Naive thymus-derived CD4-positive, alpha-beta T cell (primary cell): ENCODE data around the gene GOLGA8O. TPM values are rescaled to one million over a fixed set of nuclear protein-coding genes. Genes with fewer than 3 reads are reported as not detected.
"Not testable (repeated sequence)": the region's sequence is repeated elsewhere in the genome, so short reads cannot be mapped to it uniquely, and the experiment has no call there.

Experiments
- ATAC-seq: fragments of 150-1000 bp; cut with Tn5 transposase; 2 replicates; pipeline ENCODE4 v1.10.0; 2021; ENCODE audit warnings: mild to moderate bottlenecking, moderate library complexity
- CTCF ChIA-PET: fragments of 350-600 bp; sonication (Branson Sonifier 250); formaldehyde crosslinking; loops from one replicate; lab custom pipeline; 2021; ENCODE audit warnings: antibody characterized with exemption; lab: Charles Lee
- POLR2A ChIA-PET: fragments of 350-600 bp; sonication (Branson Sonifier 250); formaldehyde crosslinking; loops from one replicate; lab custom pipeline; 2021; ENCODE audit warnings: antibody characterized with exemption, inconsistent platforms; lab: Charles Lee
- DNase-seq, 9 donors: peaks; one replicate each; pipeline versions ENCODE4 v3.0.0 to v3.0.0-alpha.2; 2020 to 2022; ENCODE audit warnings: mixed read lengths in 1 of 9
- H3K27ac ChIP-seq: one replicate; pipeline ENCODE4 v1.7.0; 2013; ENCODE audit warnings: mild to moderate bottlenecking, low read depth, low read length, moderate library complexity
- H3K27me3 ChIP-seq, 2 donors: one replicate each; pipeline ENCODE4 v1.7.0; 2013; ENCODE audit warnings: low read length in 2 of 2, mild to moderate bottlenecking in 2 of 2, moderate library complexity in 2 of 2; ENCODE audit not compliant: control insufficient read depth in 2 of 2, insufficient read depth in 2 of 2
- H3K36me3 ChIP-seq, 3 experiments: 1 replicate in 2 of 3; 2 replicates in 1 of 3; pipeline ENCODE4 v1.7.0; 2013; ENCODE audit warnings: low read length in 3 of 3, mild to moderate bottlenecking in 3 of 3, moderate library complexity in 1 of 3; ENCODE audit not compliant: insufficient read depth in 3 of 3, control insufficient read depth in 2 of 3
- H3K4me1 ChIP-seq, 2 donors: one replicate each; pipeline ENCODE4 v1.7.0; 2013; ENCODE audit warnings: low read length in 2 of 2, mild to moderate bottlenecking in 2 of 2, moderate library complexity in 1 of 2; ENCODE audit not compliant: control insufficient read depth in 2 of 2, insufficient read depth in 2 of 2
- H3K4me3 ChIP-seq: 2 replicates; pipeline ENCODE4 v1.7.0; 2013; ENCODE audit warnings: mild to moderate bottlenecking, low read length
- H3K9me3 ChIP-seq, 3 experiments: 1 replicate in 2 of 3; 2 replicates in 1 of 3; pipeline ENCODE4 v1.7.0; 2013; ENCODE audit warnings: low read length in 3 of 3; ENCODE audit not compliant: control insufficient read depth in 2 of 3
- H3K27ac Mint-ChIP-seq, 9 donors: one replicate each; pipeline ENCODE4 v1.8.0; 2020 to 2022; ENCODE audit warnings: mixed read lengths in 9 of 9, mild to moderate bottlenecking in 8 of 9, moderate library complexity in 5 of 9, inconsistent platforms in 2 of 9
- H3K27me3 Mint-ChIP-seq, 5 donors: one replicate each; pipeline ENCODE4 v1.8.0; 2021 to 2022; ENCODE audit warnings: mixed read lengths in 5 of 5, mild to moderate bottlenecking in 1 of 5
- H3K36me3 Mint-ChIP-seq, 5 donors: one replicate each; pipeline ENCODE4 v1.8.0; 2020 to 2022; ENCODE audit warnings: mixed read lengths in 5 of 5, mild to moderate bottlenecking in 3 of 5, inconsistent platforms in 1 of 5
- H3K4me1 Mint-ChIP-seq, 7 donors: one replicate each; pipeline ENCODE4 v1.8.0; 2020 to 2022; ENCODE audit warnings: mixed read lengths in 7 of 7, mild to moderate bottlenecking in 3 of 7, inconsistent platforms in 1 of 7
- H3K4me3 Mint-ChIP-seq, 10 donors: one replicate each; pipeline ENCODE4 v1.8.0; 2020 to 2022; ENCODE audit warnings: mild to moderate bottlenecking in 10 of 10, mixed read lengths in 10 of 10, moderate library complexity in 6 of 10, inconsistent platforms in 2 of 10
- H3K9me3 Mint-ChIP-seq, 11 donors: one replicate each; pipeline ENCODE4 v1.8.0; 2020 to 2022; ENCODE audit warnings: mixed read lengths in 11 of 11, mild to moderate bottlenecking in 4 of 11, inconsistent platforms in 1 of 11, moderate library complexity in 1 of 11
- intact Hi-C, 2 donors: fragments of 100-400 bp; cut with micrococcal nuclease; formaldehyde crosslinking; loops; one replicate each; pipeline ENCODE4 v1.15.1; 2023
- polyA plus RNA-seq, 2 donors: library from polyadenylated mRNA; unstranded; fragments of 300-500 nt; fragmentation: Illumina TruSeq; gene quantifications; one replicate each; pipeline ENCODE4 v1.2.3, GENCODE V29; 2021
- total RNA-seq, 6 experiments: library from RNA in 5 of 6; stranded (reverse) in 5 of 6; gene quantifications; 1 replicate in 5 of 6; 2 replicates in 1 of 6; pipeline ENCODE4 v1.2.3 and lab custom pipeline; 2021 to 2026

Gene GOLGA8O
- total and polyA plus RNA-seq, 7 experiments from 2014 or later, result 3.7 to 6.4 (median 5.4) TPM; not detected in 2

DNA sequence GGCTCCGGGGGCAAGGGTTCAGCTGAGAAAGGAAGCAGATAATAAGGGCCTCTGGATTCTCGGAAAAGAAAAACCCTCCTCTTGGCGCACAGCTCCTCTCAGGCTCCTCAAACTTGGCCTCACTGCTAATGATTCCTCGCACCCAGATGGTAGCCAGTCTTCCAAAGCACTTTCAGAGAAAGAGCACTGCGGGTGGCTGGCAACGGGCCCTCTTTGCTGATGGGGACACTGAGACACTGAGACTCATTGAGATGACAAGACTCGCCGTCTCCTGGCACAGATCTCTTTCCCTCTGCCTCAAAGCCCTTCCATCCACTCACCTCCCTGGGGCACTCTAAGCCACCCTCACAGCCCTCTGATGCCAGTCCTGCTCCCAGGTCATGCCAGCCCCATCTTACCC lies 58.9 kb downstream of the GOLGA8O start:
- H3K9me3 ChIP-seq, H3K27me3 Mint-ChIP-seq, H3K4me3 ChIP-seq, DNase-seq, H3K9me3 Mint-ChIP-seq, H3K4me1 ChIP-seq, H3K27me3 ChIP-seq, H3K36me3 ChIP-seq, H3K27ac Mint-ChIP-seq, ATAC-seq, H3K27ac ChIP-seq, H3K4me3 Mint-ChIP-seq, intact Hi-C loops, H3K4me1 Mint-ChIP-seq, CTCF ChIA-PET, POLR2A ChIA-PET, H3K36me3 Mint-ChIP-seq: not testable (repeated sequence)

Other genes starting within 250 kb of the GOLGA8O start
- gene GOLGA8K, start 52.3 kb downstream of the GOLGA8O start, total RNA-seq, result 1 to 10 TPM in 3 of 5 experiments, under 1 TPM in 2; 0.36 to 1.5 (median 1.2) TPM
- gene GOLGA8K, start 52.3 kb downstream of the GOLGA8O start, polyA plus RNA-seq, result not detected
- gene GOLGA8N, start 137.8 kb upstream of the GOLGA8O start, total RNA-seq, result 10 to 100 TPM in 4 of 5 experiments, 1 to 10 TPM in 1; 9.8 to 19.4 (median 14.1) TPM
- gene GOLGA8N, start 137.8 kb upstream of the GOLGA8O start, polyA plus RNA-seq, result under 1 TPM in 1 of 2 donors, not detected in 1; 0.28 TPM
- 100 to 1,000 TPM in 1 of 5 experiments, 1 to 10 TPM in 4; 5.0 to 101 (median 5.9) TPM for gene ARHGAP11A, start 159.9 kb upstream of the GOLGA8O start, total RNA-seq
- 1 to 10 TPM; 2.1 to 2.3 TPM for gene ARHGAP11A, start 159.9 kb upstream of the GOLGA8O start, polyA plus RNA-seq
- 1 to 10 TPM in 1 of 5 experiments, under 1 TPM in 3, not detected in 1; 0.37 to 2.8 (median 0.68) TPM for gene SCG5, start 186.1 kb upstream of the GOLGA8O start, total RNA-seq
- under 1 TPM in 1 of 2 donors, not detected in 1; 0.49 TPM for gene SCG5, start 186.1 kb upstream of the GOLGA8O start, polyA plus RNA-seq